ENCODE measurements around the gene CHTF8.

CHTF8 gene

DNA sequence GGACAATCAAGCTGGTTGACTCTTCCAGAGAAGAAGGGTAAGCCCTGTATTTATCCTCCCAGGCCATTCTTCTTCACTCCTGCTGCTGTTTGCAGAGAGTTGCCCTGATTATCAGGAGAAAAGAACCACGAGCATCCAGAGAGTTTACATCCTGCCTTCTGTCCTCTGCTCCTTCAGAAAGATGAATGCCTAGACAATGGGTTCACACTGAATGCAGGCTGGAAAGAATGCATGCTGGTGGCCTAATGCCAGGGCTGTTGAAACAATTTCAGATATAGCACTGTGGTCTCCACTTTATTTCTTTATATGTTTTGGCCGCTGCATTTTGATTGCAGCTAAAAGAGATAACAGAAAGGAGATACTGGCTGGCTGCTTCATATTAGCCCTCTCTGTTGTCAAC is 48.1 kb downstream of the CHTF8 start:
- DNase-seq = no peak

DNA sequence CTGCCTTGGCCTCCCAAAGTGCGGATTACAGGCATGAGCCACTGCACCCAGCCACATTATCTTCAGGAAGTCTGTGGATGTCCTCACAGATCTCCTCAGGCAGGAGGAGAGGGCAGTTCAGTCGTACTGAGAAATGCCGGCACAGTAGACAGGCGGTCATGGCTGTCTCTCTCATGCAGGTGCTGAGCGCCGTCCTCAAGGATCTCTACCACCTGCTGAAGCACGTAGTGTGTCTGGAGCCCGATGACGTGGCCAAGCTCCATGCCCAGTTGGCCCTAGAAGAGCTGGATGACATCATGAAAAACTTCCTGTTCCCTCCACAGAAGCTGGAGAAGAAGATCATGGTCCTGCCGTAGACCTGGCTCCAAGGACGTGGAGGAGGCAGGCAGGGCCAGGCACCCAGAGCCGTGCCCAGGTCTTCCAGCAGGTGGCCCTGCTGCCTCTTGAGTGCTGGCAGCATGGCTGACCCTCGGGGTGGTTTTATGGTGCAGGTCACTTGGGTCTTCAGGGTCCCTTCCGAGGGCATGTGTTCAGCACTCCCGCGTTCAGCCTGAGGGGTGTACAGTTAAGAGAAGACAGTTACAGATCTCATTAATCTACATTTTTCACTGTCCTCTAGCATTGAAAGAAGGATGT is 49.0 kb downstream of the CHTF8 start:
- no peak for DNase-seq

- DNase-seq = no peak
These were observed 52.7 kb downstream of the CHTF8 start for GRCh38 chr16:69079697-69080096.

DNA sequence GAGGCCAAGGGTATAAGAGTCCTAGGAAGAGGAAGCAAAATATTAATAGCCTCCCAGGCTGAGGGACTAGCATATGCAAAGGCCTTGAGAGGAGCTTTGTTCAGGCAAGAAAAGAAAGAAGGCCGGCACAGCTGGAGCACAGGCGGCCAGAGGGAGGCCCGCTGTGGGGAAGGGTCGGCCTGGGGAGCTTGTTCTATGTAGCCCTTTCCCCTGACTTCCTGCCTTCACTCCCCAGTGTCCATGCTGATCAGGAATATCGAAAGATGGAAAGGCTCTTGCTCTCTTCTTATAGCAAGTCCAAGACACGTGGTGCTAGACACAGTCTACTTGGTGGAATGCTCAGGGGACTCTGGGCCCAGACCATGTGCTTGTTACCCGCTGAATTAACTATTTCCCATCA is 54.3 kb downstream of the CHTF8 start:
- DNase-seq = no peak

DNA sequence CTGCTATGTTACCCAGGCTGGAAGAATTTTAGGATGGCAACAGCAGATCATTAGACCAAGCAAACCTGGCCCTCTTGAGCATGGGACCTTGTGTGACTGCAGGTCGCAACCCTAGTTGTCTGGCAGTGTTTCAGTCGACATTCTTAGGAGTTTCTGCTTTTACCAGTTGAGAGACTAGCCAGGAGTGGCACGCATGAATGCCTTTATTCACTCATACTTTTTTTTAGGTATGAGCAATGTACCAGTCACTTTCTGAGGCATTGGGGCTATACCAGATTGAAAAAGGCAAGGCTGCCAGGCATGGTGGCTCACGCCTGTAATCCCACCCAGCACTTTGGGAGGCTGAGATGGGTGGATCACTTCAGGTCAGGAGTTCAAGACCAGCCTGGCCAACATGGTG is 55.1 kb downstream of the CHTF8 start:
- no peak for DNase-seq

GRCh38 chr16:69073181-69073702 is 59.1 kb downstream of the CHTF8 start:
- no peak for DNase-seq

DNA sequence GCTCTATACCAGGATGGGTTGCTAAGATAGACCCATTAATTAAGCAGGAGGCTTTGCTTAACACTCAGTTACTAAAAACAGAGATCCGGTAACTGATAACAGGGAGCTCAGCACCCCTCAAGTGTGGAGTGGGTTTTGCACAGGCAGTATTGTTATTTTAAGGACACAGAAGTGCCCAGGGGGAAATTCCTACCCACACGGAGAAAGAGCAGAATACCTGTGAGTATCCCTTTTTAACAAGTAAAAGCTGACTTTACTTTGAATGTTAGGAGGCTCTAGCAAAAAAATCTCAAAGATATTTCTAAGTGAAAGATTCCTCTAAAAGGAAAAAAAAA is 59.8 kb downstream of the CHTF8 start:
- no peak for DNase-seq

DNA sequence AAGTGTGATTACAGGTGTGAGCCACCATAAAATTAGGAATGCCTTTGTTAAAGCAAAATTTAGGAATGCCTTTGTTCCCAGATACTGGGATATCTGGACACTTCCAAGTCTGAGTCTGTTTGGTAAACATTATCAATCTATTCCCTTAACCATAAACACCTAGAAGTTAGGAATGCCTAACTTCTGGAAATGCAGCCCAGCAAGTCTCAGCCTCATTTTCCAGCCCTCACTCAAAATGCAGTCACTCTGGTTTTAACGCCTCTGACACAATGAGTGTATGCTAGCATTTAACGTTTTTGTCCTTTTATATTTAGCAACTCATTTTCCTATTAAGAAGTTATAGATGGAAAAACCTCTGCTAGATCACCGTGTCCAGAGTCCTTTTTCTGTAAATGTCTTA is 61.4 kb downstream of the CHTF8 start:
- no peak for DNase-seq

DNA sequence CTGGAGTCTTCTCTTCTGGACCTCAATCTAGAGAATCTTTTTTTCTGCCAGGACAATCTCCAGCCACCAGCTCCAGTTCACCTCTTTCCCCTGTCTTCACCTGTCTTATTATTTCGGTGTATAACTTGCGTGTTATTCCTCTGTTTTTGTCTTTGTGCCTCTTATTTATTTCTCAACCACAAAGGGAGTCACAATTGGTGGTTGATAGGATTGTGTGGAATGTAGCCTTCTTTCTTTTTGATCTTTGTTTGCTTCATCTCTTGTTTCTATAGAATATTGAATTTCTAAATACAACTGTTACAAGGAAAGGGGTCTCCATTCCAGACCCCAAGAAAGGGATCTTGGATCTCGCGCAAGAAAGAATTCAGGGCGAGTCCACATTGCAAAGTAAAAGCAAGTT is 62.9 kb downstream of the CHTF8 start:
- DNase-seq = no peak
